Measurements from ENCODE around the gene L3MBTL1. TPM values are rescaled to one million over a fixed set of nuclear protein-coding genes. Genes with fewer than 3 reads are reported as not detected.

L3MBTL1 gene
- polyA plus RNA-seq, 1 donor (not counting 4 experiments of a cell fraction or from before 2014, with no cell fraction given), result 5.0 TPM

DNA sequence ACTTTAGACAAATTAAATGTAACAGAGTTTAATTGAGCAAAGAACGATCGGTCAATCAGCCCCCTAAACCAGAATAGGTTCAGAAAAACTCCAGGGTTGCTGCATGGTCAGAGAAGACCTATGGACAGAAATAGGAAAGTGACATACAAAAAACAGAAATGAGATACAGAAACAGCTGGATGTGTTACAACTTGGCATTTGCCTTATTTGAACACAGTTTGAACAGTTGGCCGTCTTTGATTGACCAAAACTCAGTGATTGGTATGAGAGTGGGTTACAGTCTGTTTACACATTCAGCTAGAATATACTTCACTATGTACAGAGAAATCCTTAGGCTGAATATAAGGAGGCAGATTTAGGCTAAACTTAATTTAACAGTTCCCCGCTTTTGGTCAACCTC lies 29.9 kb upstream of the L3MBTL1 start:
- Histone ChIP-seq H3K4me1 (ENCODE audit: control insufficient read depth, extremely low read depth, insufficient read depth, low read length) (no peaks in the 10 kb centered on the region), H3K4me2 (ENCODE audit: control insufficient read depth, extremely low read depth, insufficient read depth, low read depth, low read length) (no peak overlapping the region), H3K9me1 (ENCODE audit: control insufficient read depth, extremely low read depth, insufficient read depth, low read length) (no peaks in the 10 kb centered on the region), H3K79me2 (ENCODE audit: control insufficient read depth, insufficient read depth, low read length) (no peaks in the 10 kb centered on the region), H3K27ac (ENCODE audit: control insufficient read depth, insufficient read depth, low read length) (no peak overlapping the region), H3K9ac (ENCODE audit: control insufficient read depth, extremely low read depth, insufficient read depth, low read length) (no peak overlapping the region), H3K9me3 (ENCODE audit: control insufficient read depth, low read depth, low read length) (peaks cover 2% of the 10 kb centered on the region), H3K27me3 (ENCODE audit: control insufficient read depth, extremely low read depth, insufficient read depth, low read length) (peaks cover 3% of the 10 kb centered on the region), H3K36me3 (ENCODE audit: control insufficient read depth in 2 of 2, extremely low read depth in 1 of 2, insufficient read depth in 2 of 2, low read length in 2 of 2) (no peaks in the 10 kb centered on the region), H2AFZ (ENCODE audit: control insufficient read depth, low read length) (no peak overlapping the region), H3K4me3 (ENCODE audit: control insufficient read depth in 2 of 3, extremely low read depth in 1 of 3, insufficient read depth in 2 of 3, low read depth in 1 of 3, low read length in 3 of 3) (no peak overlapping the region), H4K20me1 (ENCODE audit: control insufficient read depth, extremely low read depth, insufficient read depth, low read length) (no peaks in the 10 kb centered on the region)
- no peak for DNase-seq (ENCODE audit: low read depth, low spot score)
- no peak for TF ChIP-seq EZH2 (IDR thresholded peaks at IDR 0.05; ENCODE audit: low read length)
- TF ChIP-seq, protein P1, sequence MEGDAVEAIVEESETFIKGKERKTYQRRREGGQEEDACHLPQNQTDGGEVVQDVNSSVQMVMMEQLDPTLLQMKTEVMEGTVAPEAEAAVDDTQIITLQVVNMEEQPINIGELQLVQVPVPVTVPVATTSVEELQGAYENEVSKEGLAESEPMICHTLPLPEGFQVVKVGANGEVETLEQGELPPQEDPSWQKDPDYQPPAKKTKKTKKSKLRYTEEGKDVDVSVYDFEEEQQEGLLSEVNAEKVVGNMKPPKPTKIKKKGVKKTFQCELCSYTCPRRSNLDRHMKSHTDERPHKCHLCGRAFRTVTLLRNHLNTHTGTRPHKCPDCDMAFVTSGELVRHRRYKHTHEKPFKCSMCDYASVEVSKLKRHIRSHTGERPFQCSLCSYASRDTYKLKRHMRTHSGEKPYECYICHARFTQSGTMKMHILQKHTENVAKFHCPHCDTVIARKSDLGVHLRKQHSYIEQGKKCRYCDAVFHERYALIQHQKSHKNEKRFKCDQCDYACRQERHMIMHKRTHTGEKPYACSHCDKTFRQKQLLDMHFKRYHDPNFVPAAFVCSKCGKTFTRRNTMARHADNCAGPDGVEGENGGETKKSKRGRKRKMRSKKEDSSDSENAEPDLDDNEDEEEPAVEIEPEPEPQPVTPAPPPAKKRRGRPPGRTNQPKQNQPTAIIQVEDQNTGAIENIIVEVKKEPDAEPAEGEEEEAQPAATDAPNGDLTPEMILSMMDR (optimal IDR thresholded peaks at IDR 0.05 in 1 of 3, IDR thresholded peaks at IDR 0.05 in 1 of 3, conservative IDR thresholded peaks at IDR 0.05 in 1 of 3; ENCODE audit: extremely low read depth in 1 of 3, insufficient read depth in 2 of 3, low read length in 3 of 3), result no peak
- dilution Hi-C loops (cut with MboI; ENCODE audit: extremely low pct_ligation_motif_present, low sequenced_read_pairs), result no loop called here
- no peak for FAIRE-seq

- Histone ChIP-seq H2AFZ (ENCODE audit: control insufficient read depth, low read length) (no peak overlapping the region), H3K9ac (ENCODE audit: control insufficient read depth, extremely low read depth, insufficient read depth, low read length) (no peak overlapping the region), H3K4me3 (ENCODE audit: control insufficient read depth in 2 of 3, extremely low read depth in 1 of 3, insufficient read depth in 2 of 3, low read depth in 1 of 3, low read length in 3 of 3) (no peak overlapping the region), H4K20me1 (ENCODE audit: control insufficient read depth, extremely low read depth, insufficient read depth, low read length) (no peaks in the 10 kb centered on the region), H3K27ac (ENCODE audit: control insufficient read depth, insufficient read depth, low read length) (no peak overlapping the region), H3K27me3 (ENCODE audit: control insufficient read depth, extremely low read depth, insufficient read depth, low read length) (no peaks in the 10 kb centered on the region), H3K4me2 (ENCODE audit: control insufficient read depth, extremely low read depth, insufficient read depth, low read depth, low read length) (no peak overlapping the region), H3K4me1 (ENCODE audit: control insufficient read depth, extremely low read depth, insufficient read depth, low read length) (peaks cover 8% of the 10 kb centered on the region), H3K36me3 (ENCODE audit: control insufficient read depth in 2 of 2, extremely low read depth in 1 of 2, insufficient read depth in 2 of 2, low read length in 2 of 2) (no peaks in the 10 kb centered on the region), H3K9me1 (ENCODE audit: control insufficient read depth, extremely low read depth, insufficient read depth, low read length) (no peaks in the 10 kb centered on the region), H3K9me3 (ENCODE audit: control insufficient read depth, low read depth, low read length) (no peaks in the 10 kb centered on the region), H3K79me2 (ENCODE audit: control insufficient read depth, insufficient read depth, low read length) (no peaks in the 10 kb centered on the region)
- FAIRE-seq (no peak), DNase-seq (ENCODE audit: low read depth, low spot score) (no peak)
- no peak for TF ChIP-seq EZH2 (IDR thresholded peaks at IDR 0.05; ENCODE audit: low read length)
- TF ChIP-seq, protein P1 (optimal IDR thresholded peaks at IDR 0.05 in 1 of 3, IDR thresholded peaks at IDR 0.05 in 1 of 3, conservative IDR thresholded peaks at IDR 0.05 in 1 of 3; ENCODE audit: extremely low read depth in 1 of 3, insufficient read depth in 2 of 3, low read length in 3 of 3), result no peak
- dilution Hi-C loops (cut with MboI; ENCODE audit: extremely low pct_ligation_motif_present, low sequenced_read_pairs), result no loop called here
Measured at GRCh38 chr20:43490038-43490437, 17.5 kb upstream of the L3MBTL1 start.

All from keratinocyte (primary cell).